GM21723 (cell line): ENCODE results near the gene PTPN21.
"Not testable (repeated sequence)": the region's sequence is repeated elsewhere in the genome, so short reads cannot be mapped to it uniquely, and the experiment has no call there.

ENCODE experiments used
- ATAC-seq: cut with Tn5 transposase; IDR thresholded peaks from one replicate; pipeline ENCODE4 v1.9.1; 2021; ENCODE audit warnings: mild to moderate bottlenecking, moderate library complexity; ENCODE audit not compliant: unreplicated experiment

The PTPN21 gene

GRCh38 chr14:88552876-88553275 lies 1.9 kb downstream of the PTPN21 start:
- ATAC-seq: no peak

GRCh38 chr14:88551980-88552431 lies 2.8 kb downstream of the PTPN21 start:
- no peak for ATAC-seq

GRCh38 chr14:88551094-88551870 lies 3.5 kb downstream of the PTPN21 start:
- ATAC-seq: no peak

- ATAC-seq: no peak
Measured at GRCh38 chr14:88550078-88550477, 4.7 kb downstream of the PTPN21 start.

- no peak for ATAC-seq
Measured at GRCh38 chr14:88547386-88547780, 7.4 kb downstream of the PTPN21 start.

GRCh38 chr14:88546621-88547385 lies 8.0 kb downstream of the PTPN21 start:
- no peak for ATAC-seq

- ATAC-seq: no peak
Measured at GRCh38 chr14:88545256-88545655, 9.6 kb downstream of the PTPN21 start.

GRCh38 chr14:88542857-88543795 lies 11.7 kb downstream of the PTPN21 start:
- no peak for ATAC-seq

GRCh38 chr14:88541324-88541723 lies 13.5 kb downstream of the PTPN21 start:
- no peak for ATAC-seq

- no peak for ATAC-seq
Measured at GRCh38 chr14:88535813-88536212, 19.0 kb downstream of the PTPN21 start.

- no peak for ATAC-seq
Measured at GRCh38 chr14:88535149-88535548, 19.7 kb downstream of the PTPN21 start.

- no peak for ATAC-seq
Measured at GRCh38 chr14:88533064-88533602, 21.7 kb downstream of the PTPN21 start.

- not testable (repeated sequence) for ATAC-seq
Measured at GRCh38 chr14:88529889-88530288, 24.9 kb downstream of the PTPN21 start.

GRCh38 chr14:88522393-88522792 lies 32.4 kb downstream of the PTPN21 start:
- ATAC-seq: no peak

- no peak for ATAC-seq
Measured at GRCh38 chr14:88521818-88522217, 33.0 kb downstream of the PTPN21 start.

- ATAC-seq: no peak
Measured at GRCh38 chr14:88519907-88520306, 34.9 kb downstream of the PTPN21 start.

GRCh38 chr14:88518592-88519512 lies 36.0 kb downstream of the PTPN21 start:
- no peak for ATAC-seq

- ATAC-seq: no peak
Measured at GRCh38 chr14:88516861-88517357, 37.9 kb downstream of the PTPN21 start.

GRCh38 chr14:88515499-88516221 lies 39.1 kb downstream of the PTPN21 start:
- no peak for ATAC-seq
